ENCODE measurements around the gene SLC6A12. TPM values are rescaled to one million over a fixed set of nuclear protein-coding genes. Genes with fewer than 3 reads are reported as not detected.

Gene SLC6A12
- total RNA-seq, 1 experiment from 2014 or later: 0.17 TPM

DNA sequence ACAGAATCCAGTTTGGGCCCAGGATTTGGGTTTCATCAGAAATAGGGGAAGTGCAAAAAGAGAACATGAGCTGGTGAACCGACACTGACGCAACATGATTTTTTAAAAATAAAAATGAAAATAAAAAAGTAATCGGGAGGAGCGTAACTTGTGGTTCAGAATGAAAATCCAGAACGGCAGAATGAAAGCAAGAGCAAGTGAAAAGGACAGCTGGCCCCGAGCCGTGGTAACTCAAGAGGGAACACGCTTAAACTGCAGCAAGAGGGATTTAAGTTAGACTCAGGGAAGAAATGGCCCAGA is 1.6 kb downstream of the SLC6A12 start:
- H3K23me2 ChIP-seq (ENCODE audit: insufficient read length, low read depth, low read length, poor library complexity, severe bottlenecking): no peaks in the 10 kb centered on the region
- 0 out of 2 replicates have a peak, but pooled peaks cover 4% of the 10 kb centered on the region for H3K4me1 ChIP-seq (ENCODE audit: insufficient read depth, low read length)
- H3K4ac ChIP-seq (ENCODE audit: low read depth, low read length): no peak overlapping the region
- TF ChIP-seq, protein P1, sequence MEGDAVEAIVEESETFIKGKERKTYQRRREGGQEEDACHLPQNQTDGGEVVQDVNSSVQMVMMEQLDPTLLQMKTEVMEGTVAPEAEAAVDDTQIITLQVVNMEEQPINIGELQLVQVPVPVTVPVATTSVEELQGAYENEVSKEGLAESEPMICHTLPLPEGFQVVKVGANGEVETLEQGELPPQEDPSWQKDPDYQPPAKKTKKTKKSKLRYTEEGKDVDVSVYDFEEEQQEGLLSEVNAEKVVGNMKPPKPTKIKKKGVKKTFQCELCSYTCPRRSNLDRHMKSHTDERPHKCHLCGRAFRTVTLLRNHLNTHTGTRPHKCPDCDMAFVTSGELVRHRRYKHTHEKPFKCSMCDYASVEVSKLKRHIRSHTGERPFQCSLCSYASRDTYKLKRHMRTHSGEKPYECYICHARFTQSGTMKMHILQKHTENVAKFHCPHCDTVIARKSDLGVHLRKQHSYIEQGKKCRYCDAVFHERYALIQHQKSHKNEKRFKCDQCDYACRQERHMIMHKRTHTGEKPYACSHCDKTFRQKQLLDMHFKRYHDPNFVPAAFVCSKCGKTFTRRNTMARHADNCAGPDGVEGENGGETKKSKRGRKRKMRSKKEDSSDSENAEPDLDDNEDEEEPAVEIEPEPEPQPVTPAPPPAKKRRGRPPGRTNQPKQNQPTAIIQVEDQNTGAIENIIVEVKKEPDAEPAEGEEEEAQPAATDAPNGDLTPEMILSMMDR (conservative IDR thresholded peaks at IDR 0.05): no peak
- no peak overlapping the region for H4K91ac ChIP-seq (ENCODE audit: insufficient read length, low read depth, low read length)
- H3K79me2 ChIP-seq (ENCODE audit: insufficient read depth, low read length): no peaks in the 10 kb centered on the region
- peaks cover 29 to 36% of the 10 kb centered on the region in 2 experiments for H3K4me1 Mint-ChIP-seq
- H3K23ac ChIP-seq (ENCODE audit: insufficient read length, low read depth, low read length): no peak overlapping the region
- DNase-seq: no peak
- H2BK5ac ChIP-seq (ENCODE audit: insufficient read length, low read length): no peak overlapping the region
- no peak overlapping the region for H4K8ac ChIP-seq (replicated peaks; ENCODE audit: insufficient read length, low read depth, low read length)
- H3K9me3 ChIP-seq (ENCODE audit: control insufficient read depth, low read depth, low read length): no peaks in the 10 kb centered on the region
- H3K4me2 ChIP-seq (ENCODE audit: insufficient read depth, insufficient read length, low read length): no peak overlapping the region
- no peak overlapping the region for H3K18ac ChIP-seq (ENCODE audit: insufficient read length, low read depth, low read length)
- no peaks in the 10 kb centered on the region for H3K79me1 ChIP-seq (ENCODE audit: insufficient read depth, low read depth, low read length, poor library complexity, severe bottlenecking)
- no peaks in the 10 kb centered on the region; a peak in 2 of 5 replicates for H3K9me3 Mint-ChIP-seq
- H2BK20ac ChIP-seq (ENCODE audit: low read depth, low read length, poor library complexity, severe bottlenecking): no peak overlapping the region
- no peaks in the 10 kb centered on the region for H4K20me1 ChIP-seq (ENCODE audit: control insufficient read depth, insufficient read depth, insufficient read length)
- H3K56ac ChIP-seq (ENCODE audit: insufficient read length, low read depth, low read length): no peak overlapping the region
- WGBS (ENCODE audit: extremely low coverage, insufficient read length, low lambda C conversion rate): no CpG with 5 or more reads among the region's 8 CpGs
- no peak overlapping the region for H3T11ph ChIP-seq (ENCODE audit: low read length)
- no peaks in the 10 kb centered on the region for H3K36me3 Mint-ChIP-seq (ENCODE audit: insufficient read depth in 1 of 3, low read depth in 3 of 3)
- H2AK5ac ChIP-seq (ENCODE audit: insufficient read length, low read length): no peak overlapping the region
- peaks cover 4% of the 10 kb centered on the region; the same call in 1 of the 2 replicates for H3K27me3 ChIP-seq (ENCODE audit: insufficient read depth, low read length)
- no peak overlapping the region for H3K9ac ChIP-seq (ENCODE audit: extremely low read depth, insufficient read length, low read length)
- H2BK12ac ChIP-seq (ENCODE audit: insufficient read length, low read depth, low read length): no peak overlapping the region
- no peak overlapping the region for H3K27ac ChIP-seq (ENCODE audit: insufficient read length, low read depth, low read length)
- H2BK120ac ChIP-seq (ENCODE audit: low read depth, low read length, poor library complexity, severe bottlenecking): no peak overlapping the region
- no peak overlapping the region for H2AFZ ChIP-seq (ENCODE audit: low read length)
- peaks cover 98% of the 10 kb centered on the region for H3K27me3 Mint-ChIP-seq (ENCODE audit: low read depth)
- H2BK15ac ChIP-seq (ENCODE audit: low read depth, low read length): no peak overlapping the region
- H3K4me3 Mint-ChIP-seq: no peak overlapping the region
- no peak overlapping the region for H4K5ac ChIP-seq (ENCODE audit: insufficient read length, low read depth, low read length)
- no peak overlapping the region for H3K14ac ChIP-seq (ENCODE audit: insufficient read depth, low read length)
- H3K27ac Mint-ChIP-seq: no peak overlapping the region
